Measurements from ENCODE around the gene ST3GAL3.

DNA sequence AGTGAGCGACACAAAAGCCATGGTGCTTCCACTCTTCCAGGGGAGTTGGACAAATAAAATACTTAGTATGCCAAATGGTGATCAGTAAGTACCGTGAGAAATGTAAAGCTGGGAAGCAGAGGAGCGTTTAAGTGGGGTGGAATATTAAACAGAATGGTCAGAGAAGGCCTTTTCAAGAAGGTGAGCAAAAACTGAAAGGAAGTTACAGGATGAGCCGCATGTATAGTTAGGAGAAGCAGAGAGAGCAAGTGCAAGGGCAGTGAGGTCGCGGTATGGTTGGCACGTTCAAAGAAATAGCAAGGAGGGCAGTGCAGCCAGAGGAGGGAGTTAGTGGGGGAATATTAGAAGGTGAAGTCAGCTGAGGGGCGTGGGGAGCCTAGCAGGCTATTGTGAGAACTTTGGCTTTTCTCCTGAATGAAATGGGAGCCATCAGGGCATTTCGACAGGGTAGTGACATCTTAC, 266.7 kb downstream of the ST3GAL3 start:
- TF ChIP-seq, protein P1, sequence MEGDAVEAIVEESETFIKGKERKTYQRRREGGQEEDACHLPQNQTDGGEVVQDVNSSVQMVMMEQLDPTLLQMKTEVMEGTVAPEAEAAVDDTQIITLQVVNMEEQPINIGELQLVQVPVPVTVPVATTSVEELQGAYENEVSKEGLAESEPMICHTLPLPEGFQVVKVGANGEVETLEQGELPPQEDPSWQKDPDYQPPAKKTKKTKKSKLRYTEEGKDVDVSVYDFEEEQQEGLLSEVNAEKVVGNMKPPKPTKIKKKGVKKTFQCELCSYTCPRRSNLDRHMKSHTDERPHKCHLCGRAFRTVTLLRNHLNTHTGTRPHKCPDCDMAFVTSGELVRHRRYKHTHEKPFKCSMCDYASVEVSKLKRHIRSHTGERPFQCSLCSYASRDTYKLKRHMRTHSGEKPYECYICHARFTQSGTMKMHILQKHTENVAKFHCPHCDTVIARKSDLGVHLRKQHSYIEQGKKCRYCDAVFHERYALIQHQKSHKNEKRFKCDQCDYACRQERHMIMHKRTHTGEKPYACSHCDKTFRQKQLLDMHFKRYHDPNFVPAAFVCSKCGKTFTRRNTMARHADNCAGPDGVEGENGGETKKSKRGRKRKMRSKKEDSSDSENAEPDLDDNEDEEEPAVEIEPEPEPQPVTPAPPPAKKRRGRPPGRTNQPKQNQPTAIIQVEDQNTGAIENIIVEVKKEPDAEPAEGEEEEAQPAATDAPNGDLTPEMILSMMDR (conservative IDR thresholded peaks at IDR 0.05), result no peak
- TF ChIP-seq ZFX (IDR thresholded peaks at IDR 0.05), result no peak

Data from C4-2B (cell line).